OCI-LY3 (cell line): Measurements from ENCODE around the gene HOOK1.

Experiments used
- H2AFZ ChIP-seq: fragments of 200-600, 300-600 bp; shearing (Covaris generic); 2 replicates; pipeline ENCODE4 v1.6.0; 2014; ENCODE audit warnings: antibody characterized with exemption, low read depth, low read length
- H3K27ac ChIP-seq: fragments of 200-600, 300-600 bp; sonication (generic); 2 replicates; pipeline ENCODE4 v1.5.1; 2014; ENCODE audit warnings: mild to moderate bottlenecking, low read length, moderate library complexity, mixed read lengths
- H3K27me3 ChIP-seq: fragments of 200-600, 300-600 bp; sonication (generic); 2 replicates; pipeline ENCODE4 v1.6.1; 2014; ENCODE audit warnings: low read depth, low read length, mixed read lengths
- H3K36me3 ChIP-seq: fragments of 200-600, 300-600 bp; sonication (generic); replicated peaks from 2 replicates; pipeline ENCODE3; 2014; ENCODE audit warnings: low read depth, low read length, mixed read lengths
- H3K4me1 ChIP-seq: fragments of 300-600, 200-600 bp; sonication (generic); 2 replicates; pipeline ENCODE4 v1.6.1; 2014; ENCODE audit warnings: low read length, mixed read lengths
- H3K4me2 ChIP-seq: fragments of 200-600, 300-600 bp; sonication (generic); 2 replicates; pipeline ENCODE4 v1.6.1; 2014; ENCODE audit warnings: low read length, mixed read lengths
- H3K4me3 ChIP-seq: fragments of 300-600, 200-600 bp; sonication (generic); 2 replicates; pipeline ENCODE4 v1.5.1; 2014; ENCODE audit warnings: antibody characterized with exemption, mild to moderate bottlenecking, low read length, moderate library complexity
- H3K79me2 ChIP-seq: fragments of 300-600, 200-600 bp; shearing (Covaris generic); 2 replicates; pipeline ENCODE4 v1.6.1; 2014; ENCODE audit warnings: mild to moderate bottlenecking, low read length, mixed read lengths
- H3K9ac ChIP-seq: fragments of 300-600, 200-600 bp; shearing (Covaris generic); 2 replicates; pipeline ENCODE4 v1.6.0; 2014; ENCODE audit warnings: mild to moderate bottlenecking, low read length, moderate library complexity
- H3K9me3 ChIP-seq: fragments of 200-600, 300-600 bp; shearing (Covaris generic); 2 replicates; pipeline ENCODE4 v1.6.1; 2014; ENCODE audit warnings: low read length, mixed read lengths; ENCODE audit not compliant: insufficient read depth
- H4K20me1 ChIP-seq: fragments of 200-600, 300-600 bp; sonication (generic); 2 replicates; pipeline ENCODE4 v1.6.1; 2016; ENCODE audit warnings: low read length, mixed read lengths; ENCODE audit not compliant: insufficient read depth
- EZH2phosphoT487 ChIP-seq: fragments of 200-600 bp; shearing (Covaris generic); IDR thresholded peaks from 2 replicates; pipeline ENCODE4 v1.6.1; 2018; ENCODE audit warnings: antibody characterized with exemption, mixed run types, low read depth
- TF ChIP-seq, protein P1 (sequence below): fragments of 200-600, 300-600 bp; sonication (generic); IDR thresholded peaks from 2 replicates; pipeline ENCODE4 v1.5.1; 2014; ENCODE audit warnings: antibody characterized with exemption, low read length, low read depth

The HOOK1 gene

DNA sequence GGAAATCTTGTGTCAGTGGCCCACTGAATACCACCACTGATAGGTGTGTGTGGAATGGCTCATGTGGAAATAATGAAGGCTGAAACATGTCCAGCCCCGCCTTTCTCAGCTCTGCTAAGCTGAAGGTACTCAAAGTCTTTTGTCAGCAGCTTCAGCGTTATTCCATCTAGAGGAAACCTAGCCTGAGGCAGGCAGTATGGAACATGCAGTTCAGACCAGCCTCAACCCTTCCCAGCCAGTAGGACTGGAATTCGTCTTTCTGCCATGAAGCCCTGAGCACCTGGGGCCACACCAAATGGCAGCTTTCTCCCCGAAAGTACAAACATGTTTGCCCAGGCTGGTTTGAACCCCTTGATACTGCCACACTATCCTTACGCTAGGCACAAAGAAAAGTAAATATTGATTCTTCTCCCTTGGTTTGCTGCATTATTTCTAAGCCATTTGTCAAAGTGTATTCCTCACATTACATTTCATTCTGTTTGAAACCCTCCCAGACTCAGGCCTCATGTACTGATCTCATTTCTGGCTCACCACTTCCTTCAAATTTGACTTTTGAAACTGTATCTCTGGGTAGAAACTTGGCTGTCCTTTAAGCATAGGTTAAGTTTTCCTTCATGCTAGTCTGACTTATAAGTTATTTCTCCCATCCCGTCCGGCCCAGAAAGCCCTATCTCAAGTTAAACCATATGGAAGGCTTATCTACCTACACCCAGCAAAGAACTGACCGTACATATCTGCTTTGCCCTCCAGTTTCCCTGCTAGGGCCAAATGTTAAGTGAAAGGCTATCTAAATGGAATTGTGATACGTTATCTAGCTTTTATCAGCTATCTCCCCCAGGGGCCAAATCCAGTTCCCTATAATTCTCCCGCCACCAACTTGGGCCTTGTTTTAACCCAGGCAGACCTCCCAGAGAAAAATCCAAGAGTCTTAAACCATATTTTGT, 45.7 kb upstream of the HOOK1 start:
- no peak overlapping the region for H3K4me3 ChIP-seq
- H3K27ac ChIP-seq: no peak overlapping the region
- H3K79me2 ChIP-seq: no peaks in the 10 kb centered on the region
- no peaks in the 10 kb centered on the region for H3K9me3 ChIP-seq
- no peak overlapping the region for H3K9ac ChIP-seq
- no peak overlapping the region for H2AFZ ChIP-seq
- TF ChIP-seq EZH2phosphoT487: no peak
- TF ChIP-seq, protein P1, sequence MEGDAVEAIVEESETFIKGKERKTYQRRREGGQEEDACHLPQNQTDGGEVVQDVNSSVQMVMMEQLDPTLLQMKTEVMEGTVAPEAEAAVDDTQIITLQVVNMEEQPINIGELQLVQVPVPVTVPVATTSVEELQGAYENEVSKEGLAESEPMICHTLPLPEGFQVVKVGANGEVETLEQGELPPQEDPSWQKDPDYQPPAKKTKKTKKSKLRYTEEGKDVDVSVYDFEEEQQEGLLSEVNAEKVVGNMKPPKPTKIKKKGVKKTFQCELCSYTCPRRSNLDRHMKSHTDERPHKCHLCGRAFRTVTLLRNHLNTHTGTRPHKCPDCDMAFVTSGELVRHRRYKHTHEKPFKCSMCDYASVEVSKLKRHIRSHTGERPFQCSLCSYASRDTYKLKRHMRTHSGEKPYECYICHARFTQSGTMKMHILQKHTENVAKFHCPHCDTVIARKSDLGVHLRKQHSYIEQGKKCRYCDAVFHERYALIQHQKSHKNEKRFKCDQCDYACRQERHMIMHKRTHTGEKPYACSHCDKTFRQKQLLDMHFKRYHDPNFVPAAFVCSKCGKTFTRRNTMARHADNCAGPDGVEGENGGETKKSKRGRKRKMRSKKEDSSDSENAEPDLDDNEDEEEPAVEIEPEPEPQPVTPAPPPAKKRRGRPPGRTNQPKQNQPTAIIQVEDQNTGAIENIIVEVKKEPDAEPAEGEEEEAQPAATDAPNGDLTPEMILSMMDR: no peak
- no peaks in the 10 kb centered on the region for H4K20me1 ChIP-seq
- H3K27me3 ChIP-seq: no peaks in the 10 kb centered on the region
- H3K4me2 ChIP-seq: no peak overlapping the region
- H3K4me1 ChIP-seq: no peaks in the 10 kb centered on the region
- H3K36me3 ChIP-seq: no peaks in the 10 kb centered on the region

DNA sequence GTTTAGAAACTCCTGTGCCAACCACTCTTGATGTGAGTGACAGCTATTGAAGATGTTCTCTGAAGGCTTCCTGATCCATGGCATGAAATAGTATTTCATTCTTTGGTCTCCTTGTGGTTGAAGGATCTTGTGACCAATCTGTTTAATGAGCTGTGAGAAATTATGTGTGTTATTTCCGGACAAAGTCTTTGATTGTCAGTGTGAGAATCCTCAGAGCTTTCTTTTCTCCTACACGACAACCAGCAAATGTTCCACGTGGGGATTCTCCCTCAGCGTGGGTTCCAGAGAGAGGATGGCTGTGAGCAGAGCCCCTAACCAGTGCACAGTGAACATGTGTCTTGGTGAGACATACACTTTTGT, 45.0 kb upstream of the HOOK1 start:
- Histone ChIP-seq H3K4me3 (no peak overlapping the region), H3K36me3 (no peaks in the 10 kb centered on the region), H3K79me2 (no peaks in the 10 kb centered on the region), H3K27ac (no peak overlapping the region), H3K4me1 (no peaks in the 10 kb centered on the region), H3K4me2 (no peak overlapping the region), H2AFZ (no peak overlapping the region), H3K9me3 (no peaks in the 10 kb centered on the region), H4K20me1 (no peaks in the 10 kb centered on the region), H3K9ac (no peak overlapping the region), H3K27me3 (no peaks in the 10 kb centered on the region)
- TF ChIP-seq EZH2phosphoT487: no peak
- TF ChIP-seq, protein P1: no peak

DNA sequence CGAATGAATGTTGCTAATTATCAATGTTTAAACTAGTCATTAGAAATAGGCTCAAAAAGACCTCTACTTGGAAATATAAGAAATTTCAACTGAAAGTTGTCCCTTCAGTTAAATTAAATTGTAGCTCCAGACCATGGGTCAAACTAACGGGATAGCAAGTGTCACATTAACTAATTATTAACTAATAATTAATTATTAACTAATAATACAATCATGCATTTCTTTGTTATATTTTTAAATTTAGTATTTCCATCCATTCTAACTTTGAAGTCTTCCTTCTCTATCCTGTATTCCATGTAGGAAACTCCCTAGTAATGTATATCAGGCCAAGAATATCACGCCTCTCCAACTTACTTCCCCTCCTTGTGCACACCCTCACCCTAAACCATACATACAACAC, 43.4 kb upstream of the HOOK1 start:
- no peaks in the 10 kb centered on the region for H3K9me3 ChIP-seq
- no peak overlapping the region for H2AFZ ChIP-seq
- H3K27me3 ChIP-seq: no peaks in the 10 kb centered on the region
- TF ChIP-seq, protein P1: no peak
- TF ChIP-seq EZH2phosphoT487: no peak
- no peak overlapping the region for H3K9ac ChIP-seq
- no peaks in the 10 kb centered on the region for H3K4me1 ChIP-seq
- no peak overlapping the region for H3K4me2 ChIP-seq
- H3K79me2 ChIP-seq: no peaks in the 10 kb centered on the region
- H4K20me1 ChIP-seq: no peaks in the 10 kb centered on the region
- no peak overlapping the region for H3K27ac ChIP-seq
- H3K4me3 ChIP-seq: no peak overlapping the region
- H3K36me3 ChIP-seq: no peaks in the 10 kb centered on the region

DNA sequence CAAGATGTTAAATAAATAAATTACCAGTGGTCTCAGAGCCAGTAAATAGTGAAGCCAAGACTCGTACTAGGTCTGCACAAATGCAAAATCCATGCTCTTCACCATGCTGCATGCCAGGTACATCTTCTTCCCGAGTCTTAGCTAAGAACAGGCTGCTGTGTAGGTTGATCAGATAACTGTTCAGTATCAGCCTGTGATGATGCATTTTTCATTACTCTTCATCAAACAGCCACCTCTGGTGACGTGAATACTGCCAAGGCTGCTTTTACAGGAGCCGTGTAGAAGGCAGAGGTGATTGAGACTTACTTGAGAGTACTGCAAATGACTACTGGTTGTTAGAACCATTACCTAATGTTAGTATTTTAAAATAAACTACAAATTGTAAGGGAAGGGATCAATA, 39.3 kb upstream of the HOOK1 start:
- Histone ChIP-seq H2AFZ (no peak overlapping the region), H3K79me2 (no peaks in the 10 kb centered on the region), H3K4me2 (no peak overlapping the region), H3K4me3 (no peak overlapping the region), H3K9me3 (no peaks in the 10 kb centered on the region), H3K27me3 (no peaks in the 10 kb centered on the region), H3K4me1 (no peaks in the 10 kb centered on the region), H4K20me1 (no peaks in the 10 kb centered on the region), H3K9ac (no peak overlapping the region), H3K27ac (no peak overlapping the region), H3K36me3 (no peaks in the 10 kb centered on the region)
- no peak for TF ChIP-seq EZH2phosphoT487
- TF ChIP-seq, protein P1: no peak
